A549 (cell line): ENCODE data around the gene NEK2.

ENCODE experiments used
- BHLHE40 ChIP-seq: IDR thresholded peaks from 2 replicates; pipeline ENCODE4 v1.6.1; 2012; ENCODE audit warnings: low read depth, low read length, inconsistent platforms
- EP300 ChIP-seq, 2 experiments: fragments of >200 bp; sonication (Bioruptor Twin); formaldehyde crosslinking; IDR thresholded peaks; 2 replicates in 1 of 2; 3 replicates in 1 of 2; pipeline ENCODE4 v1.6.1; 2016 to 2017
- JUN ChIP-seq, 2 experiments: fragments of >200 bp; sonication (Bioruptor Twin); formaldehyde crosslinking; IDR thresholded peaks; 2 replicates in 1 of 2; 3 replicates in 1 of 2; pipeline ENCODE4 v1.6.1; 2016 to 2017
- JUNB ChIP-seq: fragments of >200 bp; sonication (Bioruptor Twin); formaldehyde crosslinking; IDR thresholded peaks from 2 replicates; pipeline ENCODE4 v1.6.1; 2016
- MAFK ChIP-seq: fragments of 450-650 bp; IDR thresholded peaks from 2 replicates; pipeline ENCODE4 v1.6.1; 2014; ENCODE audit not compliant: partially characterized antibody
- MYC ChIP-seq: IDR thresholded peaks from 2 replicates; pipeline ENCODE4 v1.6.1; 2012; ENCODE audit warnings: mild to moderate bottlenecking, inconsistent platforms, low read length, improper control_type of control experiment, borderline replicate concordance
- POLR2A ChIP-seq: IDR thresholded peaks from 2 replicates; pipeline ENCODE4 v1.6.1; 2012; ENCODE audit warnings: mild to moderate bottlenecking, low read length
- RARB ChIP-seq: fragments of 250-450 bp; sonication (Bioruptor Pico); IDR thresholded peaks from 2 replicates; pipeline ENCODE4 v1.8.0; 2021; ENCODE audit warnings: mild to moderate bottlenecking, moderate library complexity
- RFX5 ChIP-seq: fragments of 450-650 bp; IDR thresholded peaks from 2 replicates; pipeline ENCODE4 v1.7.1; 2014; ENCODE audit warnings: antibody characterized with exemption, mild to moderate bottlenecking, moderate library complexity
- TF ChIP-seq, protein P1 (sequence below): fragments of >200 bp; sonication (Bioruptor Twin); formaldehyde crosslinking; IDR thresholded peaks from 3 replicates; pipeline ENCODE4 v1.5.1; 2016

DNA sequence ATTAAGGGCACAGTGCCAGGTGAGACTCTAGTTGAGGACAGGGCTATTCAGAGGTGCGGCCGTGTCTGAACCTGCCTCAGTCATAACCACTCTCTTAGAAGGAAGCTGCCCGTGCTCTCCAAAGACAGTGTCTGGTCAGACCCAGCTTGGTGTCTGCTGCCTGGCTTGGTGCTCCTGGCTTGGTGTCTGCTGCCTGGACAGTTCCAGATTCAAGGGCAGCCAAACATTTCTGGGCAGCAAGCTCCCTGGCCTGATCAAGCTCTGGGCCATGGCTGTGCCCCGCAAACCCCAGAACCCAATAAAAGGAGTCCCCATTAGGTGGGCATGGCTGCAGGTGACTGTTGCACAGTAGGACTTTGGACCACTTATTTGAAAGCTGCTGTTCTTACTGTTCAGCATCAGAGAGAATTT is 27.7 kb downstream of the NEK2 start:
- TF ChIP-seq POLR2A (no peak), JUN (IDR thresholded peaks at IDR 0.05) (no peak), BHLHE40 (no peak), MYC (no peak), RARB (CRISPR knock-in tag) (no peak), RFX5 (no peak), EP300 (IDR thresholded peaks at IDR 0.05) (no peak), JUNB (no peak), MAFK (no peak)
- TF ChIP-seq, protein P1, sequence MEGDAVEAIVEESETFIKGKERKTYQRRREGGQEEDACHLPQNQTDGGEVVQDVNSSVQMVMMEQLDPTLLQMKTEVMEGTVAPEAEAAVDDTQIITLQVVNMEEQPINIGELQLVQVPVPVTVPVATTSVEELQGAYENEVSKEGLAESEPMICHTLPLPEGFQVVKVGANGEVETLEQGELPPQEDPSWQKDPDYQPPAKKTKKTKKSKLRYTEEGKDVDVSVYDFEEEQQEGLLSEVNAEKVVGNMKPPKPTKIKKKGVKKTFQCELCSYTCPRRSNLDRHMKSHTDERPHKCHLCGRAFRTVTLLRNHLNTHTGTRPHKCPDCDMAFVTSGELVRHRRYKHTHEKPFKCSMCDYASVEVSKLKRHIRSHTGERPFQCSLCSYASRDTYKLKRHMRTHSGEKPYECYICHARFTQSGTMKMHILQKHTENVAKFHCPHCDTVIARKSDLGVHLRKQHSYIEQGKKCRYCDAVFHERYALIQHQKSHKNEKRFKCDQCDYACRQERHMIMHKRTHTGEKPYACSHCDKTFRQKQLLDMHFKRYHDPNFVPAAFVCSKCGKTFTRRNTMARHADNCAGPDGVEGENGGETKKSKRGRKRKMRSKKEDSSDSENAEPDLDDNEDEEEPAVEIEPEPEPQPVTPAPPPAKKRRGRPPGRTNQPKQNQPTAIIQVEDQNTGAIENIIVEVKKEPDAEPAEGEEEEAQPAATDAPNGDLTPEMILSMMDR = no peak
